ENCODE data around the gene COMMD9. TPM values are rescaled to one million over a fixed set of nuclear protein-coding genes. Genes with fewer than 3 reads are reported as not detected.

Gene COMMD9
- total RNA-seq, 2 experiments from 2014 or later = 30.5 to 34.1 TPM

DNA sequence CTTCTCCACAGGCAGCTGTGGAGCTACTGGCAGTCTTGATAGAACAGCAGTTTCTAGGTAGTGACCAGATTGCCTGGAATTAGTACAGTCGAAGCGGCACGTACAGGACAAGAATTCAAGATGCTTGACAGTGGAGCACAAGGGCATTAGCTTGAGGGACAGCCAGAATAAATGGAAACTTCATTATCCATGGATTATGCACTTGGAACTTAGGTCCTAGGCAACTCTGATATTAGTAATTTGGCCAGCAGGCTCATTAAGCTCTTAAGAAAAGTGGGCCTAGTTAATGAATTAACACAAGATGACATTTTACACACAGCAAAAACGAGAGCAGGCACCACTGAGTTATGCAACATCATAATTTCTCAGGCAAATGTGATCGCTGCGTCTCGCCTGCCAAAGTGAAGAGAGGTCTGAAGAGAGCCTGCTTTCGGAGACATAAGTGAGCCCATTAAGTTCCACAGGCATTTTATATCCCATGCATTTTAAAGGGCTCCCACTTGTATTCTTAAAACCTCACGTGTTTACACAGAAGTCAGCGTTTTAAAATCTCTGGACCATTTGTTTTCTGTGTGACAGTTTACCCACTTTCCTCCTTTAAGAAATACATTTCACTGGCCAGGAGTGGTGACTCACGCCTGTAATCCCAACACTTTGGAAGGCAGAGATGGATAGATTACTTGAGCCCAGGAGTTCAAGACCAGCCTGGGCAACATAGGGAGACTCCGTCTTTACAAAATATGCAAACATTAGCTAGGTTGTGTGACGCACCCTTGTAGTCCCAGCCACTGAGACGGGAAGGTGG is 66.2 kb downstream of the COMMD9 start:
- no peaks in the 10 kb centered on the region for H3K36me3 Mint-ChIP-seq (ENCODE audit: low read depth)
- no peak for DNase-seq
- ChIA-PET CTCF (no interaction called here), POLR2A (no interaction called here)
- H3K27ac Mint-ChIP-seq = no peak overlapping the region
- no peaks in the 10 kb centered on the region for H3K4me1 Mint-ChIP-seq
- H3K9me3 Mint-ChIP-seq = peaks cover 6% of the 10 kb centered on the region
- no peak overlapping the region for H3K4me3 Mint-ChIP-seq
- H3K27me3 Mint-ChIP-seq = no peaks in the 10 kb centered on the region

Other genes with a start within 250 kb of the COMMD9 start
- 10 to 100 TPM; 30.2 to 32.0 TPM for gene PRR5L, start 6.9 kb upstream of the COMMD9 start, total RNA-seq
- gene TRAF6, start 220.8 kb upstream of the COMMD9 start, total RNA-seq = 10 to 100 TPM; 12.4 to 12.8 TPM

All from activated CD4-positive, alpha-beta memory T cell treated with anti-CD3 and anti-CD28 coated beads, Interleukin-2, amount 10 ng/mL, durations not matched to agents 7 days and 5 days (primary cell).